NCI-H524 treated with DMSO at 0.1 percent for 48 hours (cell line): ENCODE data around the gene QRICH2.
"Not testable (repeated sequence)": the region's sequence is repeated elsewhere in the genome, so short reads cannot be mapped to it uniquely, and the experiment has no call there.

Experiments
- DNase-seq: peaks from one replicate; lab custom pipeline; 2025; lab: John Stamatoyannopoulos, UW

QRICH2 gene

DNA sequence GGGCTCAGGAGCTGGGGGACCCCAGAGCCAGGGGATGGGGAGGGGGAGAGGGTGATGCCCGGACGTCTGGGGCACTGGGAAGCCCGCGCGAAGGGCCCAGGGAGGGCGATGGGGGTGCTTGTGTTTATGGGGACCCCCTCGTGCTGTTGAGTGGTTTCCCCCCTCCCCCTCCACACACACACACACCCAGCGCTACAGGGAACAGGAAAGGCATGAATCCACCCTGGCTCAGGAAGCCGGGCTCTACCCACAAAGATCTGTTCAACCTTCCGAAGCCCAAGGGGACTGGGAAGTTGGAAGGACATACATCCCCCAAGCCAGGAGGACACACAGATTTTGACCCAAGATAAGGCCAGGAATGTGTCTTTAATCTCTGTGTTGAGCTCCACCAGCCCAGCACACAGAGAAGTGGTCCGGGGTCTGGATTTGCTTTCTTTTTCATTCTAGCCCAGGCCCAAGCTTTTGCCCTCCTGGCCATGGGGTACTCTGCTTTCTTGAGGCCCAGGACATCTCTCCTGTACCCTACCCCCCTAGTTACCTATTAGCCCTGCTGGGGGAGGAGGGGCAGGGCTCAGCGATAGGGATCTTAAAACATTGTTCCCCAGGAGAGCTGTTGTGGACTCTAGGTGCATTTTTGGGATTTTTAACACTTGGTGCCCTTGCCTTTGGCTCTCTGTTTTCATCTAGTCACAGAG, 41.7 kb downstream of the QRICH2 start:
- DNase-seq = no peak

DNA sequence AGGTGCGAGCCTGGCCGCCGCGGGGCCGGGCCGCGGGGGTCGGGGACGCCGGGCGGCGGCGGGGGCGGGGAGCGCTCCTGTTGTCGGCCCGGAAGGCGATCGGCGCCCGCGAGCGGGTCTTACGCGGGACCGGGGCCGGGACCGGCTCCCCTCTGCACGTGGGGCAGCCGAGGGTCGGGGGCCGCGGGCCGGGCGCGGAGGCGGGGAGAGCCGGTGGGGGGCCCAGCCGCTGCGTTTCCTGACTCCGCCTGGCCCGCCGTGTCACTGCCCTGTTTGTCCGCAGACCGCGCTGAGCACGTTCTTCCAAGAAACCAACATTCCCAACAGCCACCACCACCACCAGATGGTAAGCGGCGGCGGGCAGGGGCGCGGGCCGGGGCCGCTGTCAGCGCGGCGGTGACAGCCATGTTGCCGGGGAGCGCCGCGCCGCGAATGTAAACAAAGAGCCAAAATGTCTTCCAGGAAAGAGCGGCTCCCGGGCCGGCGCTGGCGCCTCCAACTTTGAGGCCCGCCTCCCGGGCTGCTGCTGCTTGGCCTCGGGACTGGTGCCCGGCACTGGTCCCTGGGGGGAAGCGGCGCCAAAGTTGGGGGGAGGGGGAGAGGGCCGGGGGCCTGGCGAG, 42.3 kb downstream of the QRICH2 start:
- no peak for DNase-seq

DNA sequence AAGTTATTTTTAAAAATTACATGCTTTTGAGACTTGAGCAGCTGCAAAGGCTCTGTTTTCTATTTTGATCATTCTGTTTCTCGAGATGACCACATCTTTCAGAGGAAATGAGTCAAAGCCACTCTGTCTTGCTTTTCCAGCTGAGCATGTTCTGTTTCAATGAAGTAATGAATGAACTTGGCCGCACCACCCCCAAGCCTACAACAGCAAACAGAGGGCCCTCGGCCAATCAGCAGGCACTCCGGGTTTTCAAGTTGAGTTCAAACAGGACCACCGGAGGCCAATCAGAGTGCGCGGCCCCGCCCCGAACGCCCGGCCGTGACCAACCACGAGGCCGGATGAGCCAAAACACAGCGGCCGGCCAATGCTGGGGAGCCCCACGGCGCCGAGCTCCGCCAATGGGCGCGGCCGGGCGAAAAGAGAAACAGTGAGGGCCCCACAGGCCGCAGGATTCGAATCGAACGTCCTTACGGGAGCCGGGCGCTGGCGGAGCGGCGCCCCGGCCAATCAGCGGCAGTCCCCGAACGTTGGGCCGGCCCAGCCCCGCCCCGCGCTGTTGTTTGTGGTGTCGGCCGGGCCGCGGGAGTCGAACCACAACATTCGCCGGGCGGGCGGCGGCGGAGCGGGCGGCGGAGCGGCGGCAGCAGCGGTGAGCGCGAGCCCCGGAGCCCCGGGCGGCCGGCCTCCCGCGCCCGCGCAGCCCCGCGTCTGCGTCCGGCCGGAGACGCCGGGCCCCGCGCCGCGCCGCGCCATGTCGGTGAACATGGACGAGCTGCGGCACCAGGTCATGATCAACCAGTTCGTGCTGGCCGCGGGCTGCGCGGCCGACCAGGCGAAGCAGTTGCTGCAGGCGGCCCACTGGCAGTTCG, 43.1 kb downstream of the QRICH2 start, which contains the start of gene UBALD2:
Gene UBALD2 (plus strand): TSS at position 594 of the 869 bp plus-strand sequence. CDS start 158 bp downstream, at position 752.
- peak; percentile 99 for DNase-seq

DNA sequence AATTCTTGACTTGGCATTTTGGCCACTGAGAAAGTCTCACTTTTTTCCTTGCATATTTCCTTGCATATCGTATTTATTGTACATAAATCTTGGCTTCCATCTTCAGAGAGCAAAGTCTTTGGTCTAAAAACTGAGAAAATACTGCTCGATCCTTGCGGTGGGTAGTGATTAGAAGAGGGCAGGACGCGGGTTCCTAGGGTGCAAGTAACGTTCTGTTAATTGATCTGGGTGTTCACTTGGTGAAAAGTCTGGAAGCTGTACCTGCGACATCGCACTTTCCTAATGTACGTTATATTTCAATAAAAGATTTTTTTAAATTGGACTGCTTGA, 43.7 kb downstream of the QRICH2 start:
- no peak for DNase-seq

DNA sequence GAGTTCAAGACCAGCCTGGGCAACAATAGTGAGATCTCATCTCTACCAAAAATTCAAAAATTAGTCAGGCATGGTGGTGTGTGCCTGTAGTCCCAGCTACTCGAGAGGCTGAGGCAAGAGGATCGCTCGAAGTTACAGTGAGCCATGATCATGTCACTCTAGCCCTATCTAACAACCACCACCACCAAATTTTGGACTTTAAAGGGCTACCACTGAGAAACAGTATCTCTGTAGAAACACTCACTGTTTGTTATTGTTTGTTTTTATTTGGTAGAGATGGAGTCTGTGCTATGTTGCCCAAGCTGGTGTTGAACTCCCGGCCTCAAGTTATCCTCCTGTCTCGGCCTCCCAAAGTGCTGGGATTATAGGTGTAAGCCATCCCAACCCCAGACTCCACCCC, 44.2 kb downstream of the QRICH2 start:
- no peak for DNase-seq

DNA sequence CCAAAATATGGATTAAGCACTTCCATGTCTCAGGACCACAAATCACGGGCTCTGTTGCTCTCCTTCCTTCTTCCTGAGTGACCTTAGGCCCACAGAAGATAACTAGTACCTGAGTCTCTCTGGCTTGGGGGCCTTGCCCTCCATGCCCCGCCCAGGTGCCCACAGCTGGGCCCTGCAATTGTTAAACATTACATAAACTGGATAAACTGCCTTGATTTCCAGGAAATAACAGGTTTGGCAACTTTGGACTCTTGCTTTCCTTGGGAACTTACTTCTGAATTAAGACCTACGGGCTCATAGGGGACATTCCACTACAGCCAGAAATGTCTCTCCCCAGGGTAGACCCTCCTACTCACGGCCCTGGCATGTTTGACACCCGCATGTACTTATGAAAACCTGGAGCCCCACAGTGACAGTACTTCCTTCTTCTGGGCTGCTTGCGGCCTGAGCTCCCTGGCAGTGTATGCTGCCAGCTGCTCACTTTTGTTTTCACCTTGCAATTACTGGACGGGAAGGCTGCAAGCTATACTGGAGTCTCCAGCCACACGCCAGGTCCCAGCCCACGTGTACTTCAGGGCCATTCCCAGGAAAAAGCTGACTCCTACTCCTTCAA, 45.2 kb downstream of the QRICH2 start:
- no peak for DNase-seq

DNA sequence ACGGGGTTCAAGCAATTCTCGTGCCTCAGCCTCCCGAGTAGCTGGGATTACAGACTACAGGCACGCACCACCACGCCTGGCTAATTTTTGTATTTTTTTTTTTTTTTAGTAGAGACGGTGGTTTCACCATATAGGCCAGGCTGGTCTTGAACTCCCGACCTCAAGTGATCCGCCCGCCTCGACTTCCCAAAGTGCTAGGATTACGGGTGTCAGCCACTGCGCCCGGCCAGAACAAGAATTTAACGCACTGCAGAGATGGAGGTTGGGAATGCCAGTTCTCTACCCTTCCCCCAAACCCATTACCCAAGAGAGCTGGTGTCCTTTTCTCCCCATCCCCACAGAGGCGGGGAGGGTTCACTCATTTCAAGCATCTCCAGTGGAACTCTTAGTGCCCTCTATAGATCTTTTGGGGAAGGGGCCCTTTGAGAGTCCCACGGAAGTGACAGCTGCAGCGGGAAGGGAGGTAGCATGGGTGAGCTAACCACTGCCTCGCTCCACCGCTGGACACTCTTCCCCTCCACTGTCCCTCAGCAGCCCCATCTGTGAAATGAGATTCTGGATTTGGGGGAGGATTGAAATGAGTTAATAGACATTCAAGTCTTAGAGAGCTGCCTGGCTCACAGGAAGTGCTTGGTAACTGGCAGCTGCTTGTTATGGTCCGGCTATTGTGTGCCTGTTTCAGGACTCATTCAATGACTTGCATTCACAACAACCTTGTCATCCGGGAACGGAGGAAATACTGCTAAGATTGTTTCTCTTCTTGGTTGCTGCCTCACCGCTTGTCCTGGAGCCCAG, 46.5 kb downstream of the QRICH2 start:
- DNase-seq = no peak

DNA sequence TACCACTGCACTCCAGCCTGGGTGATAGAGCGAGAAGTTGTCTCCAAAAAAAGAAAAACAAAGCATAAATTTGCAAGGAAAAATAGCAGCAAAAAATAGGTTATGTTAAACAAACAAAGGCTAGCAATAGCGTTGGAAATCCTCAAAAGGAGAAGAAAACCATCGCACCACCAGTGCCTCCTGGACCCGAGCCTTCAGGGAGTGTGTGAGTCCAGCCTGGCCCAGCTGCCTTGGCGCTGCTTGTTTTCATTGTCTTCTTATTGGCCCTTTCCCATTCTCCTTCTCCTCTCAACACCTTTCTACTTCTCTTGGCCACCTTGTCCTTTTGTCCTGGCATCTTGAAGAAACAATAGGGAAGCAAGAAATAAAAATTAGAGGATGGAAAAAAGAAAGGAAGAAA, 47.4 kb downstream of the QRICH2 start:
- DNase-seq = no peak

DNA sequence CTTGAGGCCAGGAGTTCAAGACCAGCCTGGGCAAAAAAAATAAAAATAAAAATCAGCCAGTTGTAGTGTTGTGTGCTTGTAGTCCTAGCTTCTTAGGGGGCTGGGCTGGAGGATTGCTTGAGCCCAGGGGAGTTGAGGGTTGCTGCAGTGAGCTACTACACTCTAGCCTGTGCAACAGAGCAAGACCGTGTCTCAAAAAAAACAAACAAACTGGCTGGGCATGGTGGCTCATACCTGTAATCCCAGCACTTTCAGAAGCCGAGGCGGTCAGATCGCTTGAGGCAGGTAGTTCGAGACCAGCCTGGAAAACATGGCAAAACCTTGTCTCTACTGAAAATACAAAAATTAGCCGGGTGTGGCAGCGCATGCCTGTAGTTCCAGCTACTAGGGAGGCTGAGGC, 47.9 kb downstream of the QRICH2 start:
- no peak for DNase-seq

DNA sequence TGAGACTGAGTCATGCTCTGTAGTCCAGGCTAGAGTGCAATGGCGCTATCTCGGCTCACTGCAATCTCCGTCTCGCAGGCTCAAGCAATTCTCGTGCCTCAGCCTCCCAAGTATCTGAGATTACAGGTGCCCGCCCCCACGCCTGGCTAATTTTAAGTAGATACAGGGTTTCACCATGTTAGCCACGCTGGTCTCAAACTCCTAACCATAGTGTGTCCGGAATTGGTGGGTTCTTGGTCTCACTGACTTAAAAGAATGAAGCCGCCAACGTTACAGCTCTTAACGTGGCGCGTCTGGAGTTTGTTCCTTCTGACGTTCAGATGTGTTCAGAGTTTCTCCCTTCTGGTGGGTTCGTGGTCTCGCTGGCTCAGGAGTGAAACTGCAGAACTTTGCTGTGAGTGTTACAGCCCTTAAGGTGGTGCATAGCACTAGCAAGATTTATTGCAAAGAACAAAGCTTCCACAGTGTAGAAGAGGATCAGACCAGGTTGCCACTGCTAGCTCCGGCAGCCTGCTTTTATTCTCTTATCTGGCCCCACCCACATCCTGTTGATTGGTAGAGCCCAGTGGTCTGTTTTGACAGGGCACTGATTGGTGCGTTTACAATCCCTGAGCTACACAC, 51.5 kb downstream of the QRICH2 start:
- DNase-seq = not testable (repeated sequence)

DNA sequence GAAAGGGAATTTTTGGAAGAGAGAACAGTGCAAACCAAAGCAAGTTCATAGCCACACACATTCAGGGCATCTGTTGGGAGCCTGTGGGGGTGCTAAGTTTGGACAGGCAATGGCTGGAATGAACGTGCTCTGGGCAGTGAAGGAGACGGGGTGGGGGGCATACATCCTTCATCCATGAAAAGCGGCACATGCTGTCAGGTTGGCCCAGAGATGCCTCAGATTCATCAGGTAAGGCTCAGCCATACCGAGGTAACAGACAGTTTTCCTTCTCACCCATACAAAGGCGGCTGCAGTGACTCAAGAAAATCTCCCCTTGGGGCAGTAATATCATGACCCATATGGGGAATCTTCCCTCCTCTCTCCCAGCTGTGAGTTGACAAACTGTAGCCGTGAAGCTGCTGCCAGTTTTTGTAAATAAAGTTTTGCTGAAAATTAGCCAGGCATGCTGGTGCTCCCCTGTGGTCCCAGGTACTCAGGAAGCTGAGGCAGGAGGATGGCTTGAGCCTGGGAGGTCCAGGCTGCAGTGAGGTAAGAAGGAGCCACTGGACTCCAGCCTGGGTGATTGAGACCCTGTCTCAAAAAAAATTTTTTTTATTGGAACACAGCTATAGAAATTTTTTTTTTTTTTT, 52.2 kb downstream of the QRICH2 start:
- DNase-seq = no peak

DNA sequence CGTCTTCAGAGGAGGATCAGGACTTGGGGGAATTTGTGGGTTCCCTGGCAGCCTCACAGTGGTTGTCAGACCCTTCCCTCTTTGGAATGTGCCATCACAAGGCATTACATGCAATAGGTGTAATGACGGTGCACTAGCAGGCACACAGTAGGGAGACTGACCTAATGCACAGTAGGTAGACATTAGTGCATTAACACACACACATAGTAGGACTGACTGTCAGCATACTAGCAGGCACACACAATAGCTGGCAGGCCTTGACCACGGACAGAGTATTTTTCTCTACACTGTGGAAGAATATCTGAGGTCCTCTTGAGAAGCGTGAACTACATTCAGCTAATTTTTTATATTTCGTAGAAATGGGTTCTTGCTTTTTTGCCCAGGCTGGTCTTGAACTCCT, 53.8 kb downstream of the QRICH2 start:
- DNase-seq = no peak

DNA sequence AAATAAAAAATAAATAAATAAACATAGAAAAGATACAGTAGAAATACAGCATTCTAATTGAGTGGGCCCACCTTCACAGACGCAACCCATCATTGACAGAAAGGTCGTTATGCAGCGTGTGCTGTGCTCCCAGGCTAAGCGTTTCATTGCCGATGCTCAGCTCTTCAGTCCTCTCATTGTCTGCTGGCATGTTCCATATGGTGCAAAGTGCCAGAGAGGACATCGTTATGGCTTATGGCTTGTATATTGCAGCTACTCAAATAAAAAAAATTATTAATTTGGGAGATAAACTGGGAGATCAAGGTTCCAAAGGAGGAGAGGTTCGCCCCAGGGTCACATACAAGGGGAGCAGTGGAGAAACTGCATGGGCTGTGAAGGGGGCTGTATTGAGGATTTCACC, 54.2 kb downstream of the QRICH2 start:
- no peak for DNase-seq

DNA sequence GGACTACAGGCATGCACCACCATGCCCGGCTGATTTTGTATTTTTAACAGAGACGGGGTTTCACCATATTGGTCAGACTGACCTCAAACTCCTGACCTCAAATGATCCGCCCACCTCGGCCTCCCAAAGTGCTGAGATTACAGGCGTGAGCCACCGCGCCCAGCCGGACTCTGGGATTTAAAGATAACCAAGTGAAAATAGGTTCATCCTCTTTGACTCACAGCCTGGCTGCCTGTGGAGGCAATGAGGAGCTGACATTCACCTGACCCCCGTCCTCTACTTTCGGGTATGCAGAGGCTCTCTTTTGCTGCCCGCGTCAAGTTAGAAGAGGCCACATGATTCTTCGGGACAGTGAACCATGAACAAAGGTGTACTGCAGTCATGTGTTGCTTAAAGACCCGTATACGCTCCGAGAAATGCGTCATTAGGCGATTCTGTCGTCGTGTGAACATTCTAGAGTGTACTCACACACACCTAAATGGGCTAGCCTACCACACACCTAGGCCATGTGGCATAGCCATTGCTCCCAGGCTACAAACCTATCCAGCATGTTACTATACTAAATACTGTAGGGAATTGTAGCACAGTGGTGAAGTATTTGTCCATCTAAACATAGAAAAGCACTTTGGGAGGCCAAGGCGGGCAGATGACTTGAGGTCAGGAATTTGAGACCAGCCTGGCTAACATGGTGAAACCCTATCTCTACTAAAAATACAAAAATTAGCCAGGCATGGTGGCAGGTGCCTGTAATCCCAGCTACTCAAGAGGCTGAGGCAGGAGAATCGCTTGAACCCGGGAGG, 54.9 kb downstream of the QRICH2 start:
- DNase-seq = not testable (repeated sequence)

DNA sequence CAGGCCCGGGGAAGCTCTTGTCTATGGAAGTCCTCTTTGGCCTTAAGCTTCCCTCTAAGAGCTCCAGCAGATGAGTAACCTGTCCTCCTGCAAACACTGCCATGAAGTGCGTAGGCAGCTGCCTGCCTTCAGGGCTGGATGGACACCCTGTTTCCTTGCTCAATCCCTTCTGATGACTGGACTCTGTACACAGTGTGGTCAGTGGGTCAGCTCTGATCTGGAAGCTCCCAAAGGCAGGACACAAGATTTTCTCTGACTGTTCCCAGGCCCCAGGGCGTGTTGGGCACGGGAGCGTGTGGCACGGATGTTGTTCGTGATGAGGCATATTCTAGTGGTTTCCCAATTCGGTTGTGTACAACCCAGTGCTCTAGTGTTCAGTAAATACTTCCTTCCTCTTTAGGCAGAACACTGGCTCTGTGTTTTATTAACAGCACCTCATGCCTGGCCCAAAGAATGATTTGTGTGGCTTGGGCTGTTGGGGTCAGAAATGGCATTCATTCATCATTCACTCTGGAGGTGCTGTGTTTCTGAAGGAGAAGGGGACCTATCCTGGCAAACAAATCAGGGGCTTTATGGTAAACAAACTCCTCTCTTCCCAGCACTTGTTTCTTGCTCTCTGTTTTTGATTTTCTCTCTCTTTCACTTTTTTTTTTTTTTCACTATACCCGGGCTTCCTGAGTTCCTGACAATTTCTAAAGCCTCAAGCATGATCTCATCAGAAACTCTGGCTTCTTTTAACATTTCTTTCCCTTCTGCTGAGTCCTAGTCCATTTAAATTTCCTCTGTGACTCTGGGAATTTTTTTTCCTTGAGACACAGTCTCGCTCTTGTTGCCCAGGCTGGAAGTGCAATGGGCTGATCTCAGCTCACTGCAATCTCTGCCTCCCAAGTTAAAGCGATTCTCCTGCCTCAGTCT, 55.8 kb downstream of the QRICH2 start:
- no peak for DNase-seq

DNA sequence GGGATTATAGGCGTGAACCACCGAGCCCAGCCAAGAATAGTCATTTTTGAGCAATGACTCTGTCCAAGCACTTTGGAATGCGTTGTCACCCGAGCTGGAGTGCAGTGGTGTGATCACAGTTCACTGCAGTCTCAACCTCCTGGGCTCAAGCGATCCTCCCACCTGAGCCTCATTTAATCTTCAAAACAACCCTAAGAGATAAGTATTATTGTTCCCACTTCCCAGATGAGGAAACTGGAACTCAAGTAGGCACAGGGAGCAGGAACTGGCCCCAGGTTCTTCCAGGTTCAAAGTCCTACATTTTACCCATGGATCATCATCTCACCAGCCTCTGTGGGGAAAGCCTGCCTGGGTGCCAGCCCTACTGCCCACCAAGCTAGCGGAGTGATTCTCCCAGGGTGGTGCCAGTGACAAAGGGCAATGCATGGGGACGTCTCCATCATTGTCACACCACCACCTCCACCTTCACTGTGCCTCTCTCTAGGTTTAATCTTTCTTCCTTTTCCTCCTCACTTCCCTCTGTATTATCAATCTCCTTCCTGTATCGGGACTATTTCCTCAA, 56.5 kb downstream of the QRICH2 start:
- DNase-seq = no peak

DNA sequence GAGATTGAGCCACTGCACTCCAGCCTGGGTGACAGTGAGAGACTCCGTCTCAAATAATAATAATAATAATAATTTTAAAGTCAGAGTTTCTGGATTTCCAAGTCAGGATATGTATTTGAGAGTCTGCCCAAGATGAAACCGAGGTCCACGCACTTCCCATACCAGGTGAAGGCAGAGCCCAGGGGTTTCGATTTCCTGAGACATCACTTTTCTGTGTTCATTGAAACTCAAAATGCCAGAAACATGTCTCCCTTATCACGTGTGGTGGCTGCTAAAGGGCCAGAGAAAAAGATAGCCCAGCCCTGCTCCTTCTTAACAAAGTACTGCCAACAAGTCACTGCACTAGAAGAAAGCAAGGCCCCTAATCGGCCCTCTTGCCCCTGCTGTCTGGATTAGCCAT, 57.9 kb downstream of the QRICH2 start:
- no peak for DNase-seq

DNA sequence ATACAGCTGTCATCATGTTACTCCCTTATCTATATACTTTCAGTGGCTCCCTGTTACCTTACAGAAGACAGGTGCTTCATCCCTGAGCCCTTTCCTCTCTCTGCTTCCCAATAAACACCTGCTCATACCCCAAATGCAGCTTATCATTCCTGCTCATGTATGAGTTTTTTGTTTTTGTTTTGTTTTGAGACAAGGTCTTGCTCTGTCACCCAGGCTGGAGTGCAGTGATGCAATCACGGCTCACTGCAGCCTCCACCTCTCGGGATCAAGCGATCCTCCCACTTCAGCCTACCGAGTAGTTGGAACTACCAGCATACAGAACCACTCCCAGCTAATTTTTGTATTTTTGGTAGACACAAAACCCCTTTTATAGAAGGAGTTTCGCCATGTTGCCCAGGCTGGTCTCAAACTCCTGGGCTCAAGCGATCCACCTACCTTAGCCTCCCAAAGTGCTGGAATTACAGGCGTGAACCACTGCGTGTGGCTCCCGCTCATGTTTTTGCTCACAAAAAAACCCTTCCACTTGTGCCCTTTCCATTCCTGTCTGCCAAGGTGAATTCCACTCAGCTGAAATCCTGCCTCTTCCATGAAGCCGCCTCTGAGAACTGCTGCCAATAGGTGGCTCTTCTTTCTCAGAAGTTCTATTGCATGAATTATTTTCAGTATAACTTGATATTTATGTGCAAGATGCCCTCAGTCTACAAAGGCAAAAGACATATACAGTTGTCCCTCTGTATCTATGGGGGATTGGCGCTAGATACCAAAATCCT, 59.9 kb downstream of the QRICH2 start:
- no peak for DNase-seq
